Naive B cell (primary cell): Measurements from ENCODE around the gene ZFAND3. TPM values are rescaled to one million over a fixed set of nuclear protein-coding genes. Genes with fewer than 3 reads are reported as not detected.

Experiments
- ATAC-seq, 2 donors: fragments of 150-1000 bp; cut with Tn5 transposase; 2 replicates each; pipeline ENCODE4 v1.10.0; 2021; ENCODE audit warnings: low read depth in 2 of 2, mild to moderate bottlenecking in 2 of 2, moderate library complexity in 2 of 2
- DNase-seq: peaks from one replicate; pipeline ENCODE4 v3.0.0; 2022
- H3K27ac Mint-ChIP-seq, 6 donors: one replicate each; pipeline ENCODE4 v1.8.0; 2020 to 2022; ENCODE audit warnings: mild to moderate bottlenecking in 6 of 6, mixed read lengths in 6 of 6, moderate library complexity in 5 of 6, inconsistent platforms in 2 of 6
- H3K27me3 Mint-ChIP-seq, 3 donors: one replicate each; pipeline ENCODE4 v1.8.0; 2021 to 2022; ENCODE audit warnings: mixed read lengths in 3 of 3, mild to moderate bottlenecking in 1 of 3
- H3K36me3 Mint-ChIP-seq, 2 donors: one replicate each; pipeline ENCODE4 v1.8.0; 2020 to 2022; ENCODE audit warnings: mixed read lengths in 2 of 2, inconsistent platforms in 1 of 2, mild to moderate bottlenecking in 1 of 2
- H3K4me1 Mint-ChIP-seq, 3 donors: one replicate each; pipeline ENCODE4 v1.8.0; 2020 to 2022; ENCODE audit warnings: mixed read lengths in 3 of 3, inconsistent platforms in 1 of 3, mild to moderate bottlenecking in 1 of 3, moderate library complexity in 1 of 3
- H3K4me3 Mint-ChIP-seq, 8 donors: one replicate each; pipeline ENCODE4 v1.8.0; 2020 to 2022; ENCODE audit warnings: mild to moderate bottlenecking in 8 of 8, mixed read lengths in 8 of 8, moderate library complexity in 8 of 8, inconsistent platforms in 2 of 8
- H3K9me3 Mint-ChIP-seq, 7 donors: one replicate each; pipeline ENCODE4 v1.8.0; 2020 to 2022; ENCODE audit warnings: mixed read lengths in 7 of 7, mild to moderate bottlenecking in 5 of 7, inconsistent platforms in 2 of 7, moderate library complexity in 1 of 7
- polyA plus RNA-seq, 6 donors: library from polyadenylated mRNA; unstranded; fragments of 300-500 nt; fragmentation: Illumina TruSeq; gene quantifications; one replicate each; pipeline ENCODE4 v1.2.3, GENCODE V29; 2021; ENCODE audit warnings: low read depth in 6 of 6

Gene ZFAND3
- polyA plus RNA-seq, 6 donors from 2014 or later: 1.9 to 6.7 (median 4.4) TPM

GRCh38 chr6:38016824-38017223 lies 197.3 kb downstream of the ZFAND3 start:
- Mint-ChIP-seq H3K27ac (peak overlapping the region in 1 of 6 donors; percentile 41), H3K9me3 (peaks cover 0 to 3% (median 0%) of the 10 kb centered on the region in 7 donors), H3K27me3 (no peaks in the 10 kb centered on the region), H3K36me3 (no peaks in the 10 kb centered on the region), H3K4me3 (peak overlapping the region in 1 of 8 donors; percentile 3), H3K4me1 (peaks cover 24 to 30% (median 28%) of the 10 kb centered on the region in 3 donors)
- peak; percentile 40 to 49 for ATAC-seq
- no peak for DNase-seq

- no peaks in the 10 kb centered on the region for H3K36me3 Mint-ChIP-seq
- H3K27ac Mint-ChIP-seq: peak overlapping the region in 1 of 6 donors; percentile 49
- ATAC-seq: no peak
- H3K4me1 Mint-ChIP-seq: peaks cover 15 to 30% (median 26%) of the 10 kb centered on the region in 3 donors
- H3K4me3 Mint-ChIP-seq: no peak overlapping the region
- no peak for DNase-seq
- no peaks in the 10 kb centered on the region for H3K27me3 Mint-ChIP-seq
- H3K9me3 Mint-ChIP-seq: peaks cover 0 to 4% (median 0%) of the 10 kb centered on the region in 7 donors
Observed at GRCh38 chr6:38018755-38019165, 199.2 kb downstream of the ZFAND3 start.

- Mint-ChIP-seq H3K27me3 (no peaks in the 10 kb centered on the region), H3K27ac (peak overlapping the region in 1 of 6 donors; percentile 81), H3K4me1 (peaks cover 12 to 23% (median 18%) of the 10 kb centered on the region in 3 donors), H3K4me3 (no peak overlapping the region), H3K9me3 (peaks cover 0 to 15% (median 0%) of the 10 kb centered on the region in 7 donors), H3K36me3 (no peaks in the 10 kb centered on the region)
- ATAC-seq (no peak), DNase-seq (no peak)
Observed at GRCh38 chr6:38020593-38020992, 201.1 kb downstream of the ZFAND3 start.

GRCh38 chr6:38021029-38021428 lies 201.5 kb downstream of the ZFAND3 start:
- ATAC-seq (no peak), DNase-seq (no peak)
- no peak overlapping the region for H3K27ac Mint-ChIP-seq
- peaks cover 14 to 24% (median 22%) of the 10 kb centered on the region in 3 donors for H3K4me1 Mint-ChIP-seq
- peaks cover 0 to 15% (median 0%) of the 10 kb centered on the region in 7 donors for H3K9me3 Mint-ChIP-seq
- H3K36me3 Mint-ChIP-seq: no peaks in the 10 kb centered on the region
- no peaks in the 10 kb centered on the region for H3K27me3 Mint-ChIP-seq
- H3K4me3 Mint-ChIP-seq: no peak overlapping the region

- DNase-seq: no peak
- peak overlapping the region in 2 of 6 donors; percentile 39 to 52 for H3K27ac Mint-ChIP-seq
- no peaks in the 10 kb centered on the region for H3K27me3 Mint-ChIP-seq
- no peak overlapping the region for H3K4me3 Mint-ChIP-seq
- no peak for ATAC-seq
- peaks cover 16 to 27% (median 26%) of the 10 kb centered on the region in 3 donors for H3K4me1 Mint-ChIP-seq
- H3K36me3 Mint-ChIP-seq: no peaks in the 10 kb centered on the region
- peaks cover 0 to 15% (median 0%) of the 10 kb centered on the region in 7 donors for H3K9me3 Mint-ChIP-seq
Observed at GRCh38 chr6:38021571-38021970, 202.0 kb downstream of the ZFAND3 start.

- H3K9me3 Mint-ChIP-seq: peaks cover 0 to 15% (median 0%) of the 10 kb centered on the region in 7 donors
- H3K27me3 Mint-ChIP-seq: no peaks in the 10 kb centered on the region
- no peak for ATAC-seq
- H3K27ac Mint-ChIP-seq: no peak overlapping the region
- no peak overlapping the region for H3K4me3 Mint-ChIP-seq
- no peak for DNase-seq
- H3K36me3 Mint-ChIP-seq: no peaks in the 10 kb centered on the region
- peaks cover 15 to 38% (median 27%) of the 10 kb centered on the region in 3 donors for H3K4me1 Mint-ChIP-seq
Observed at GRCh38 chr6:38022688-38023087, 203.2 kb downstream of the ZFAND3 start.

- Mint-ChIP-seq H3K27ac (no peak overlapping the region), H3K4me1 (peaks cover 20 to 51% (median 27%) of the 10 kb centered on the region in 3 donors), H3K27me3 (no peaks in the 10 kb centered on the region), H3K36me3 (no peaks in the 10 kb centered on the region), H3K4me3 (no peak overlapping the region), H3K9me3 (peaks cover 0 to 15% (median 0%) of the 10 kb centered on the region in 7 donors)
- ATAC-seq (no peak), DNase-seq (no peak)
Observed at GRCh38 chr6:38024908-38025307, 205.4 kb downstream of the ZFAND3 start.

- peaks cover 0 to 15% (median 0%) of the 10 kb centered on the region in 7 donors for H3K9me3 Mint-ChIP-seq
- no peak for ATAC-seq
- no peaks in the 10 kb centered on the region for H3K36me3 Mint-ChIP-seq
- peak overlapping the region in 1 of 6 donors; percentile 52 for H3K27ac Mint-ChIP-seq
- no peak overlapping the region for H3K4me3 Mint-ChIP-seq
- no peaks in the 10 kb centered on the region for H3K27me3 Mint-ChIP-seq
- H3K4me1 Mint-ChIP-seq: peaks cover 25 to 57% (median 29%) of the 10 kb centered on the region in 3 donors
- no peak for DNase-seq
Observed at GRCh38 chr6:38025451-38025850, 205.9 kb downstream of the ZFAND3 start.

- ATAC-seq (no peak), DNase-seq (no peak)
- Mint-ChIP-seq H3K27me3 (no peaks in the 10 kb centered on the region), H3K4me3 (peak overlapping the region in 1 of 8 donors; percentile 26), H3K9me3 (peaks cover 0 to 15% (median 0%) of the 10 kb centered on the region in 7 donors), H3K4me1 (peaks cover 34 to 70% (median 34%) of the 10 kb centered on the region in 3 donors), H3K36me3 (no peaks in the 10 kb centered on the region), H3K27ac (no peak overlapping the region)
Observed at GRCh38 chr6:38027685-38028373, 208.3 kb downstream of the ZFAND3 start.

- Mint-ChIP-seq H3K27me3 (no peaks in the 10 kb centered on the region), H3K27ac (peak overlapping the region in 1 of 6 donors; percentile 13), H3K4me1 (peaks cover 34 to 91% (median 48%) of the 10 kb centered on the region in 3 donors), H3K36me3 (no peaks in the 10 kb centered on the region), H3K9me3 (no peaks in the 10 kb centered on the region), H3K4me3 (no peak overlapping the region)
- no peak for DNase-seq
- ATAC-seq: no peak
Observed at GRCh38 chr6:38030380-38030779, 210.9 kb downstream of the ZFAND3 start.

GRCh38 chr6:38032797-38033196 lies 213.3 kb downstream of the ZFAND3 start:
- Mint-ChIP-seq H3K4me1 (peaks cover 32 to 83% (median 50%) of the 10 kb centered on the region in 3 donors), H3K27ac (no peak overlapping the region), H3K9me3 (peaks cover 0 to 3% (median 0%) of the 10 kb centered on the region in 7 donors), H3K27me3 (no peaks in the 10 kb centered on the region), H3K4me3 (no peak overlapping the region), H3K36me3 (no peaks in the 10 kb centered on the region)
- DNase-seq (no peak), ATAC-seq (no peak)

- no peaks in the 10 kb centered on the region for H3K36me3 Mint-ChIP-seq
- no peak overlapping the region for H3K4me3 Mint-ChIP-seq
- peaks cover 28 to 79% (median 52%) of the 10 kb centered on the region in 3 donors for H3K4me1 Mint-ChIP-seq
- H3K27ac Mint-ChIP-seq: no peak overlapping the region
- H3K9me3 Mint-ChIP-seq: peaks cover 0 to 3% (median 0%) of the 10 kb centered on the region in 7 donors
- no peaks in the 10 kb centered on the region for H3K27me3 Mint-ChIP-seq
- DNase-seq (no peak), ATAC-seq (no peak)
Observed at GRCh38 chr6:38033442-38033982, 214.0 kb downstream of the ZFAND3 start.

GRCh38 chr6:38034274-38034914 lies 214.9 kb downstream of the ZFAND3 start:
- Mint-ChIP-seq H3K4me1 (peaks cover 30 to 74% (median 61%) of the 10 kb centered on the region in 3 donors), H3K9me3 (peaks cover 0 to 3% (median 0%) of the 10 kb centered on the region in 7 donors), H3K27me3 (no peaks in the 10 kb centered on the region), H3K36me3 (no peaks in the 10 kb centered on the region), H3K27ac (peak overlapping the region in 2 of 6 donors; percentile 7 to 49), H3K4me3 (no peak overlapping the region)
- ATAC-seq: no peak
- DNase-seq: peak; percentile 6
